Suprapubic skin (tissue), 4 donors: ENCODE measurements around the gene DNLZ. TPM values are rescaled to one million over a fixed set of nuclear protein-coding genes. Genes with fewer than 3 reads are reported as not detected.

Experiments used
- DNase-seq, 2 donors: peaks; one replicate each; pipeline ENCODE4 v3.0.0-alpha.2; 2019; ENCODE audit warnings: low spot score in 2 of 2
- H3K27ac ChIP-seq: fragments of 200-600 bp; sonication (generic); one replicate; pipeline ENCODE4 v1.5.1; 2019
- H3K27me3 ChIP-seq: fragments of 200-600 bp; sonication (generic); one replicate; pipeline ENCODE4 v1.5.1; 2019
- H3K36me3 ChIP-seq: fragments of 200-600 bp; sonication (generic); one replicate; pipeline ENCODE4 v1.5.1; 2019
- H3K4me1 ChIP-seq: fragments of 200-600 bp; sonication (generic); one replicate; pipeline ENCODE4 v1.5.1; 2019
- H3K4me3 ChIP-seq: fragments of 200-600 bp; sonication (generic); one replicate; pipeline ENCODE4 v1.5.1; 2019; ENCODE audit warnings: mild to moderate bottlenecking
- H3K9me3 ChIP-seq: fragments of 200-600 bp; sonication (generic); one replicate; pipeline ENCODE4 v1.5.1; 2019
- CTCF ChIP-seq, 2 donors: fragments of 200-600 bp in 1 of 2; fragments of 450-650 bp in 1 of 2; sonication (generic) in 1 of 2; IDR thresholded peaks; one replicate each; pipeline ENCODE4 v1.5.1; 2016 to 2019; ENCODE audit warnings: antibody characterized with exemption in 2 of 2, mild to moderate bottlenecking in 1 of 2, moderate library complexity in 1 of 2
- EP300 ChIP-seq: sonication (generic); formaldehyde crosslinking; IDR thresholded peaks from one replicate; pipeline ENCODE4 v1.6.1; 2017; ENCODE audit warnings: antibody characterized with exemption
- POLR2A ChIP-seq, 2 donors: fragments of 450-650 bp; IDR thresholded peaks; one replicate each; pipeline ENCODE4 v1.6.1; 2017; ENCODE audit warnings: antibody characterized with exemption in 2 of 2, mild to moderate bottlenecking in 2 of 2, moderate library complexity in 2 of 2
- POLR2AphosphoS5 ChIP-seq, 3 donors: sonication (generic); formaldehyde crosslinking; IDR thresholded peaks; one replicate each; pipeline ENCODE4 v1.6.1; 2017; ENCODE audit warnings: antibody characterized with exemption in 3 of 3
- WGBS: methylation state at CpG from one replicate; pipeline ENCODE4 v1.1.5; 2018; 5-methylcytosine and 5-hydroxymethylcytosine counted together
- total RNA-seq, 4 donors: library from RNA; depleted of rRNA; stranded (reverse); fragments of >200 nt; gene quantifications; one replicate each; pipeline ENCODE4 v1.1.0, GENCODE V29; 2016

The DNLZ gene
- total RNA-seq, 4 donors from 2014 or later = 11.3 to 46.4 (median 37.9) TPM

GRCh38 chr9:136391737-136392537, 28.4 kb upstream of the DNLZ start:
- TF ChIP-seq POLR2A (IDR thresholded peaks at IDR 0.05) (no peak), CTCF (IDR thresholded peaks at IDR 0.05) (no peak), POLR2AphosphoS5 (IDR thresholded peaks at IDR 0.05) (no peak), EP300 (no peak)
- no peaks in the 10 kb centered on the region for H3K9me3 ChIP-seq
- H3K36me3 ChIP-seq = peaks cover 98% of the 10 kb centered on the region
- 83% methylated on average over 22 of the region's 28 CpGs for WGBS
- no peak overlapping the region for H3K27ac ChIP-seq
- no peak overlapping the region for H3K4me3 ChIP-seq
- no peak for DNase-seq
- no peaks in the 10 kb centered on the region for H3K4me1 ChIP-seq
- no peaks in the 10 kb centered on the region for H3K27me3 ChIP-seq

- H3K27me3 ChIP-seq = no peaks in the 10 kb centered on the region
- no peaks in the 10 kb centered on the region for H3K9me3 ChIP-seq
- no peak for DNase-seq
- peaks cover 91% of the 10 kb centered on the region for H3K36me3 ChIP-seq
- H3K4me1 ChIP-seq = no peaks in the 10 kb centered on the region
- 87% methylated on average over 8 of the region's 14 CpGs for WGBS
- no peak overlapping the region for H3K27ac ChIP-seq
- H3K4me3 ChIP-seq = no peak overlapping the region
- TF ChIP-seq EP300 = no peak
- no peak for TF ChIP-seq POLR2AphosphoS5 (IDR thresholded peaks at IDR 0.05)
- no peak for TF ChIP-seq POLR2A (IDR thresholded peaks at IDR 0.05)
- TF ChIP-seq CTCF (IDR thresholded peaks at IDR 0.05) = no peak
Measured at GRCh38 chr9:136389396-136389795, 25.9 kb upstream of the DNLZ start.

GRCh38 chr9:136387217-136387616, 23.7 kb upstream of the DNLZ start:
- Histone ChIP-seq H3K36me3 (peaks cover 89% of the 10 kb centered on the region), H3K4me1 (no peaks in the 10 kb centered on the region), H3K9me3 (no peaks in the 10 kb centered on the region), H3K27ac (no peak overlapping the region), H3K27me3 (no peaks in the 10 kb centered on the region), H3K4me3 (no peak overlapping the region)
- WGBS = 97% methylated on average over 19 of the region's 19 CpGs
- no peak for DNase-seq
- TF ChIP-seq POLR2A (IDR thresholded peaks at IDR 0.05) (no peak), POLR2AphosphoS5 (IDR thresholded peaks at IDR 0.05) (no peak), EP300 (no peak), CTCF (IDR thresholded peaks at IDR 0.05) (no peak)

GRCh38 chr9:136386018-136386417, 22.5 kb upstream of the DNLZ start:
- H3K4me3 ChIP-seq = no peak overlapping the region

More at GRCh38 chr9:136386018-136386417, 22.5 kb upstream of the DNLZ start:
- whole genome bisulfite sequencing = 93% methylated on average over 13 of the region's 13 CpGs
- TF ChIP-seq EP300 (no peak), POLR2AphosphoS5 (IDR thresholded peaks at IDR 0.05) (no peak), POLR2A (IDR thresholded peaks at IDR 0.05) (no peak), CTCF (IDR thresholded peaks at IDR 0.05) (no peak)
- Histone ChIP-seq H3K9me3 (no peaks in the 10 kb centered on the region), H3K4me1 (no peaks in the 10 kb centered on the region), H3K36me3 (peaks cover 89% of the 10 kb centered on the region), H3K27me3 (no peaks in the 10 kb centered on the region), H3K27ac (no peak overlapping the region)
- no peak for DNase-seq
